DND-41 (cell line): ENCODE data around the gene AK5.

Source experiments
- CTCF ChIP-seq: IDR thresholded peaks from 2 replicates; pipeline ENCODE4 v1.5.1; 2012; ENCODE audit warnings: borderline replicate concordance, low read length, moderate library complexity, mild to moderate bottlenecking; ENCODE audit not compliant: poor library complexity, severe bottlenecking; ENCODE audit errors: extremely low read depth
- EZH2 ChIP-seq: IDR thresholded peaks from 3 replicates; pipeline ENCODE4 v1.6.1; 2012; ENCODE audit warnings: borderline replicate concordance, low read depth, mild to moderate bottlenecking, moderate library complexity, low read length, inconsistent platforms; ENCODE audit not compliant: severe bottlenecking

GRCh38 chr1:77513839-77514763 lies 232.3 kb downstream of the AK5 start:
- TF ChIP-seq CTCF (no peak), EZH2 (no peak)
